Stromal cell of bone marrow (primary cell): ENCODE data around the gene WDFY4.
"Not testable (repeated sequence)": the region's sequence is repeated elsewhere in the genome, so short reads cannot be mapped to it uniquely, and the experiment has no call there.

Experiments used
- DNase-seq: peaks from one replicate; pipeline ENCODE4 v3.0.0-alpha.2; 2012; ENCODE audit warnings: low read depth

Gene WDFY4, protein sequence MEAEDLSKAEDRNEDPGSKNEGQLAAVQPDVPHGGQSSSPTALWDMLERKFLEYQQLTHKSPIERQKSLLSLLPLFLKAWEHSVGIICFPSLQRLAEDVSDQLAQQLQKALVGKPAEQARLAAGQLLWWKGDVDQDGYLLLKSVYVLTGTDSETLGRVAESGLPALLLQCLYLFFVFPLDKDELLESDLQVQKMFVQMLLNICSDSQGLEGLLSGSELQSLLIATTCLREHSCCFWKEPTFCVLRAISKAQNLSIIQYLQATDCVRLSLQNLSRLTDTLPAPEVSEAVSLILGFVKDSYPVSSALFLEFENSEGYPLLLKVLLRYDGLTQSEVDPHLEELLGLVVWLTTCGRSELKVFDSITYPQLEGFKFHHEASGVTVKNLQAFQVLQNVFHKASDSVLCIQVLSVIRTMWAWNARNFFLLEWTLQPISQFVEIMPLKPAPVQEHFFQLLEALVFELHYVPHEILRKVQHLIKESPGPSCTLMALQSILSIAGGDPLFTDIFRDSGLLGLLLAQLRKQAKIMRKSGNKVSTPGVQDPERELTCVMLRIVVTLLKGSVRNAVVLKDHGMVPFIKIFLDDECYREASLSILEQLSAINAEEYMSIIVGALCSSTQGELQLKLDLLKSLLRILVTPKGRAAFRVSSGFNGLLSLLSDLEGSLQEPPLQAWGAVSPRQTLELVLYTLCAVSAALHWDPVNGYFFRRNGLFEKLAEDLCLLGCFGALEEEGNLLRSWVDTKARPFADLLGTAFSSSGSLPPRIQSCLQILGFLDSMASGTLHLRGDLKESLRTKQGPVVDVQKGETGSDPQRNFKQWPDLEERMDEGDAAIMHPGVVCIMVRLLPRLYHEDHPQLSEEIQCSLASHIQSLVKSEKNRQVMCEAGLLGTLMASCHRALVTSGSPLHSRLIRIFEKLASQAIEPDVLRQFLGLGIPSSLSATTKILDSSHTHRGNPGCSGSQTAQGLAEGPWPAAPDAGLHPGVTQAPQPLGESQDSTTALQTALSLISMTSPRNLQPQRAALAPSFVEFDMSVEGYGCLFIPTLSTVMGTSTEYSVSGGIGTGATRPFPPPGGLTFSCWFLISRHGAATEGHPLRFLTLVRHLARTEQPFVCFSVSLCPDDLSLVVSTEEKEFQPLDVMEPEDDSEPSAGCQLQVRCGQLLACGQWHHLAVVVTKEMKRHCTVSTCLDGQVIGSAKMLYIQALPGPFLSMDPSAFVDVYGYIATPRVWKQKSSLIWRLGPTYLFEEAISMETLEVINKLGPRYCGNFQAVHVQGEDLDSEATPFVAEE (N-terminal part only)

GRCh38 chr10:48684792-48685623, at the start of gene WDFY4:
TSS of gene WDFY4 (plus strand) at chr10:48684873. CDS start at chr10:48709733, 24,860 bp downstream.
- no peak for DNase-seq

GRCh38 chr10:48634984-48635557, 49.6 kb upstream of the WDFY4 start:
- no peak for DNase-seq

DNA sequence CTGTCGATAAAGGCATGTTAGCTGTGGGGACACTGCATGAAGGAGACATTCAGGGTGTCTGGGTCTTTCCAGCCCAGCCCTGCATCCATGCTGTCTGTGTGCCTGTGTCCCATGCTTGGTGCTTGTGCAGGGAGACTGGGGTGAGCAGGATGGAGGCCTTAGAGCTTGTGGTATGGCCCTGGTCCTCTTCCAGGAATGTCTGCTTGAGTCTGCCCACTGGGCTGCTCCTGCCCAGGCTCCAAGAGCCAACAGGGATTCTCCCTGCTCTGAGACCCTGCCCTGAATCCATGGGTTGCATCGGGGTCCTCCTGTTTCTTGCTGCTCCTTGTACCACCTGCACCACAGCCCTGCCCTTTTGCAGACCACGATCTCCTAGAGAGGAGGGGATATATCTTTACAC, 48.4 kb upstream of the WDFY4 start:
- no peak for DNase-seq

- DNase-seq: no peak
Observed at GRCh38 chr10:48636901-48637300, 47.8 kb upstream of the WDFY4 start.

- DNase-seq: no peak
Observed at GRCh38 chr10:48638158-48638557, 46.5 kb upstream of the WDFY4 start.

DNA sequence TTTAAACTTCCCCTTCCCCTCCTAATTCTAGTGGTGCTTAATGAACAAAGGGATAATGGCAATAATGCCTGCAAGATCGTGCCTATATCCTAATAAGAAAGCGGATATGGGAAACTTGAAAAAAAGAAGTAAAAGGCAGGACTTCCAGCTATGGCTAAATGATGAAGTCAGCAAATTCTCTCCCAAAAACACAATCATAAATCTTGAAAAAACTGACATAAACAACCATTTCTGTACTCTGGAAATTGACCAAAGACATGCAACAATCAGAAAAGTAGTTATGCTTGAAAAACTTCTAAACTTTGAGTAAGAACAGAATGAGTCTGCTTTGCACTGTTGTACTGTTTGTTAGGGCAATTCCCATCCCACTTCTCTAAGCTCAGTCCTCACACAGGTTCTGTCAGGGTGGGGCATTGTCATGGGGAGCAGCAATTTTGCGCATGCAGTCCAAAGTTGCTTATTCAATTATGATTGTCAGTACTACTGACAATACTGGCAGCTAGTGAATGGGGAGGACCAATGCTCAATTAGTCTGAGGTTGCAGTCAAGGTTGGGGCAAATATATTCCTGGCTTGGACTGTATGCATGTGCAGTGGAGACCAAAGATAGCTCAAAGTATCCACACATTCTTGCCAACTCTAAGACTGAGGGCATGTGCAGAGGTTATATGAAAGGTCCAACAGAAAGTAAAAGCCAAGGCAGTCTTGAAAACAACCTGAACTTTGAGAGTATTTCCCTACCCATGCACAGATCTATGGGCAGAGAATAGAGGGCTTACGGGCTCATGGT, 45.7 kb upstream of the WDFY4 start:
- no peak for DNase-seq

DNA sequence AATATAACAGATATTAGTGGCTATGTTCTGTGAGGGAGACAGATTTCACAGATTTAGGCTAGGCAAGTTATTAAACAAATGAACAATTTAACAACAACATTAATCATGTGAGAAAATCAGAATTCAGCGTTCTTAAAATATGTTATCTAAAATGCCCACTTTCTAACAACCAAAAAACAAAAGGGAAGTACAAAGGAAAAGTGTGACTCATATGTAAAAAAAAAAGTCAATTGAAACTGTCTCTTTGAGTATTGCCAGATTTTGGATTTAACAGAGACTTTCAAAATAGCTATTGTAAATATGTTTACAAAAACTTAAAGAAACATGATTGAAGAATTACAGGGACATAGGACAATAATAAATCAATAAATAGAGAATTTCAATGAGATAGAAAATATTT, 45.0 kb upstream of the WDFY4 start:
- no peak for DNase-seq

DNA sequence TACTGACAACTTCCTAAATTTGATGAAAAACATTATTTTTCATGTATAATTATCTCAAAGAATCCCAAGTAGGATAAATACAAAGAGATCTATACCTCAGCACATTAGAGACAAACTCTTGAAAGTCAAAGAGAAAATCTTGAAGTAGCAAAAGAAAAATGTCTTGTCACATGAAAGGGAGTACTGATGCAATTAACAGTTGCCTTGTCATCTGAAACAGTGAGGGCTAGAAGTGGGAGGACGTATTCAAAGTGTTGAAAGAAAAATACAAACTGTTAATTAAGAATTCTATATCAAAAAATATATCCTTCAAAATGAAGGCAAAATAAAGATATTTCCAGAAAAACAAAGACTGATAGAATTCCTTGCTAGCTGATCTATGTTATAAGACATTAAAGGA, 44.3 kb upstream of the WDFY4 start:
- DNase-seq: no peak

DNA sequence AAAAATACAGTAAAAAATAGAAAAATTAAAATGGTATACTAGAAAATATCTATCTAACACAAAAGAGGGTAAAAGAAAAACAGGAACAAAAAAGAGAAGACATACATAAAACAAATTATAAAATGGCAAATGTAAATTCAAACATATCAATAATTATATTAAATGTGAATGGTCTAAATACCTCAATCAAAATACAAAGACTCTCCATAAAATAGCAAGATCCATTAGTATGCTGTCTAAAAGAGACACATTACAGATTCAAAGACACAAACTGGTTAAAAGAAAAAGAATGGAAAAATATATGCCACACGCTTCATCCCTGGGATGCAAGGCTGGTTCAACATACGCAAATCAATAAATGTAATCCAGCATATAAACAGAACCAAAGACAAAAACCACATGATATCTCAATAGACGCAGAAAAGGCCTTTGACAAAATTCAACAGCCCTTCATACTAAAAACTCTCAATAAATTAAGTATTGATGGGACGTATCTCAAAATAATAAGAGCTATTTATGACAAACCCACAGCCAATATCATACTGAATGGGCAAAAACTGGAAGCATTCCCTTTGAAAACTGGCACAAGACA, 43.5 kb upstream of the WDFY4 start:
- not testable (repeated sequence) for DNase-seq

- DNase-seq: no peak
Observed at GRCh38 chr10:48645600-48645999, 39.1 kb upstream of the WDFY4 start.

- DNase-seq: not testable (repeated sequence)
Observed at GRCh38 chr10:48647073-48647472, 37.6 kb upstream of the WDFY4 start.

GRCh38 chr10:48648172-48648942, 36.3 kb upstream of the WDFY4 start:
- no peak for DNase-seq

DNA sequence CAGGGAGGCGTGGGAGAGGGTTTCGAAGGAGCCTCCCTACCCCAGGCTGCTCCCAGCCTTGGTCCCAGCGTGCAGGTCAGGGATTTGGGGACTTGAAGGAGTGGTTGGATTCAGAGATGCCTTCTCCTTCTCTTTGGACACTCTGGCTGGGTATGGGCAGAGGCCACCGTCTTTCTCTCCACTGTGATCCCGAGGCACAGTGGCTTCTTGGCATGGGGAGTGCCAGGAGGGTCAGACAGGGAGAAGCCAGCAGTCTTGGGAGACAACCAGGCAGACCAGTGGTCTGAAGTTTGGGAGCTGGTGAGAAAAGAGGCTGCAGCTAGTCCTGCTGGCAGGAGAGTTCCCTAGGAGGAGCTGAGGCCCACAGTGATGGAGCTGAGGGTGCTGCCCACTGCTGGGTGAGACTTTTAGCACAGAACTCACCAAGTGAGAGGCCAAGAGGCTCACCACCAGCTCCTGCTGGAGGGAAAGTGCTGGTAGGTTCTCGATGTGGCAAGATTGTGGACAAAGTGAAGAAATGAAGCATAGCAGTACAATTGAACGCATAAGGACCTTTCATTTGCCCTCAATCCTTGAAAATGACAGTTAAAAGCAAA, 35.2 kb upstream of the WDFY4 start:
- DNase-seq: no peak

DNA sequence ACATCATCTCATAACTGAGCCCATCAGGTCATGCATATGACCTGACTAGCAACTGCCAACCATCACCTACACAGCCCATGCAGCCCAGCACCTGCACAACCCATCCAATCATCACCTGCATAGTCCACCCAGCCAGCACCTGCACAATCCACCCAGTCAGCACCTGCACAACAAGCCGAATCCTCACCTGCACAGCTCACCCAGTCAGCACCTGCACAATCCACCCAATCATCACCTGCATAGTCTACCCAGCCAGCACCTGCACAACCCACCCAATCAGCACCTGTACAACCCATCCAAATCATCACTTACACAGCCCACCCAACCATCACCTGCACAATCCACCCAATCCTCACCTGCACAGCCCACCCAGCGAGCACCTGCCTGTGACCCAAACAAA, 33.4 kb upstream of the WDFY4 start:
- no peak for DNase-seq

DNA sequence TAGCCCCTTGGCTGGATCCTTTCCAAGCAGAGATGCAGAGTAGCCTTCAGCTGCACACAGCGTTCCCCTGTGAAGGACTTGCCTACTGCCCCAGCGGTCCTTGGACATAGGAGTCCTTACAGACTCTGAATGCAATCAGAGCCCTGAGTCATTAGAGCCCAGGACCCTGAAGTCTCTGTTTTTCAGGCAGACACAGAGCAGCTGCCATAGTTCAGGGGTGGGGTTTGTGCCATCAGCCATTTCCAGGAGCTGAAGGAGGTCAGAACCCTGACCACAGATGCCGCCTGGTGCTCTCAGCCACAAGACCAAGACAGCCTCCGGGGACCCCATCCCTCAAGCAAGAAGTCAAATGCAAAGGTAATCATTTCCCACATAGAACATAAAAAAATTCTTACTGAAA, 32.8 kb upstream of the WDFY4 start:
- DNase-seq: no peak

DNA sequence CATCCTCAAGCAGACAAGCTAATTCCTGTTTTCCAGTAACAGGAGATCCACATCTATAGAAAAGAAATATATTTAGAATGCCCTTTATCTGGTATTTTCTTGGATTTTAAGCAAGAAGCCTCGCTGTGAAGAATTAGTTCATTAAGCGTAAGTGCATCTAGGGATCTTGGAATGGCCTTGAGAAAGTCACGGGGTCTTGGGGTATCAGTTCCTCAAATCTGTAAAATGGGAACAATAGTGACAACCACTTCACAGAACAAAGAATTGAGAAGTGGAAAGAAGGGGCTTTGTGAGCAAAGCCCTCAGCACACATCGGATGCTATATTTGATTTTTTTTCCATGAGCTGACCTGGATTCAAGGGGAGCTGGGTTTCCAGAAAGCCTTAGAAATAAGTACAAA, 32.3 kb upstream of the WDFY4 start:
- no peak for DNase-seq

DNA sequence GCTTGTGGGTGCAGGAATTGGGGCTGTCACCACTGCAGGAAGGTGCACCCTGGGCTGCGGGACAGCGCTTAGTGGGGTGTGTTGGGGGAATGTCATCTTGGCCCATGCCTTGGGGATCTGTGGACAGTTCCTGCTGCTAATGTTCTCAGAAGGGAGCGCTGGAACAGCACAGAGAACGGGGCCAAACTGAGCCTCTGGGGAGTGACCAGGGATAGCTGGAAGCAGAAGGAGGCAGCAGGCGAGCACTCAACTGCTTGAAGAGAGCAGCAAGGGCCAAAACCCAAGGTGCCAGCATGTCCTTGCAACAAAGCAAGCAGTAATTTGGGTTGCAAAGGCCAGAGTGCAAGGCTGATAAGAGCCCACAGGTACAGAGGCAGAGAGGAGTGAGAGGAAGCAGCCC, 31.3 kb upstream of the WDFY4 start:
- no peak for DNase-seq

DNA sequence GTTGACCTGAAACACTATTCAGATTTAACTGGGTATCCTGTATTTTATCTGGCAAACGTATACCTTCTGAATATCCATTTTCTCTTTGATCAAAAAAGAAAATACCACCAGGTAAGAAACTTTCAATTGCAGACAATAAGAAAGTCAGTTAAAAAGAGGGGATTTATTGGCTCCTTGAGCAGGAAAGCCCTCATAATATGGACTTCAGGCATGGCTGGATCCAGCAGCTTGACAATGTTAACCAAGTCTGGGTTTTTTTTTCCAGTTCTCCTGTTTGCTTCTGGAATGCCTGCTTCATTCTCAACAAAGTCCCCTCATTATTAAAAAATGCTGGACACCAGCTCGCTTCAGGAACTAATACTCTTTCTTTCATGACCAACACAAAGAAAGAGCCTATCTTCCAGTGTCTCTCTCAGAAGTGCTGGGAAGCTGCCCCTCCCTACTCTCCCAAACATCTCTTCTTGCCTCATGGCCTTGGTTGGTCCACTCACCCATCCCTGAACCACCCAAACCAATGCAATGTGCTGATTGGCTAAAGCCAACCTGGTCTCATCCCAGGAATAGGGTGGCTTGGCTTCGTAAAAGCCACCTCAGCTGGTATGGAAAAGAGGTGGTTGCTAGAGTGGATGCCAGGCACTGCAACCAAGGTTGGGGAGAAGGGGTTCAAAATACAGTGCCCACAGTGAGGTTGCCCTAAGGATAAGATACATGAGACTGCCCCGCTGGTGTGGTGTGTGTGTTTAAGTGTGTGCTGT, 30.6 kb upstream of the WDFY4 start:
- DNase-seq: no peak
